GM18868 (cell line): Measurements from ENCODE around the gene HDC.
A peak's percentile ranks its signal among the peaks of the same experiment; 100 is the strongest.

Experiments used
- ATAC-seq: cut with Tn5 transposase; IDR thresholded peaks from one replicate; pipeline ENCODE4 v1.9.1; 2021; ENCODE audit warnings: mild to moderate bottlenecking, moderate library complexity; ENCODE audit not compliant: unreplicated experiment

The HDC gene

DNA sequence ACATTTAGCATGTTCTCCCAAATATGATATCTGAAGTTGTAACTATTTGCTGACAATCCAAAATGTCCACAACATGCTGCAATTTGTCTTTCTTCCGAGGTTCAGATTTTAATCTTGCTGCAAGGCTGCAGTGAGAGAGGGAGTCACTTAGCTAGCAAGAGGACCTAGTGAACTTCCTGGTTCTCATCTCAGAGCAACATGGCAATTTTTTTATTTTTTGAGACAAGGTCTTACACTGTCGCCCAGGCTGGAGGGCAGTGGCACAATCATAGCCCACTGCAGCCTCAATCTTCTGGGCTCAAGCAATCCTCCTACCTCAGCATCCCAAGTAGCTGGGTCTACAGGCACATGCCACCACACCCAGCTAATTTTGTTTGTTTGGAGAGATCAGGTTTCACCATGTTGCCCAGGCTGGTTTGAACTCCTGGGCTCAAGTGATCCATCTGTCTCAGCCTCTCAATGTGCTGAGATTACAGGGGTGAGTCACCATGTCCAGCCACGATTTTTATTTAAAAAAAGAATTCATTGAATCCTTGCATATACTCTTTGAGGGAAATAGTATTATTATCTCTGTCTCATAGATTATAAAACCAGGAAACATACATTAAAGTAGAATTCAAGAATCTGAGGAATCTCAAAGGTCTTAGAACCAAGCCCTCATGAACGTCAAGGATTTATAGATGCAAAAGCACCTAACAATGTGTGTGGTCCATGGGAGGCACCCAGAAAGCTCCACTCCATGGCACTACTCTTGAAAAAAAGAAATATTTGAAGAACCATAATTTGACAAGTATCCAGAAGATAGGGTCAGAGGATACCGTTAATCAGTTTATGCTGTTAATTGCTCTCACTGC lies 9.1 kb downstream of the HDC start:
- ATAC-seq: no peak

GRCh38 chr15:50252556-50252955 lies 13.0 kb downstream of the HDC start:
- ATAC-seq: no peak

- no peak for ATAC-seq
Measured at GRCh38 chr15:50251638-50252182, 13.8 kb downstream of the HDC start.

DNA sequence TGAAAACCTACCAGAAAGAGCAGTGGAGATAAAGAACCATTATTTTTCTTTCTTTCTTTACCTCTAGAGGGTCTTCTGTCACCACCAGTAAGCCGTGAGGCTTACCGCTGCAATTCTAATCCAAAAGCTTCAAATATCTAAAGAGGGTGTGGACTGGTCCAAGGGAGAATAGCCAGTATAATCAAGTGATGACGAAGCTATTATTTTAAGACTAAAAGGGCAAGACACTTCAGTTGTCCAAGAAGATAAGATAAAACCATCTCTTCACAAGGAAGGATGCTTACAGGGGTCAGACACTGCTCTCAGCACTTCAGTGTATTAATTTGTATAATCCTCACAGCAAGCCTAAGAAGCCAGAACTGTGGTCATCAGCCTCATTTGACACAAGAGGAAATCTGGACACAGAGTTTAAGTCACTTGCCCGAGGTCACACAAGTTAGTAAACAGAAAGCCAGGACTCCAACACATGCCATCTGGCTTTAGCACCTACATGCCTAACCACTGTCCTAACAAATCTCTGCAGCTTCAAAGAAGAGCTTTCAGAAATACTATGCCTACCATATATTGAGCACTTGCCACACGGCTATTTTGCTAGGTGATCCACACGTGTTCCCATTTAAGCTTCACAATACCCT lies 14.6 kb downstream of the HDC start:
- ATAC-seq: no peak

- ATAC-seq: no peak
Measured at GRCh38 chr15:50249704-50250103, 15.8 kb downstream of the HDC start.

GRCh38 chr15:50248994-50249582 lies 16.4 kb downstream of the HDC start:
- ATAC-seq: no peak

GRCh38 chr15:50247819-50248655 lies 17.5 kb downstream of the HDC start:
- ATAC-seq: peak; percentile 90

GRCh38 chr15:50246631-50247030 lies 18.9 kb downstream of the HDC start:
- ATAC-seq: no peak

- ATAC-seq: no peak
Measured at GRCh38 chr15:50244959-50245624, 20.4 kb downstream of the HDC start.

DNA sequence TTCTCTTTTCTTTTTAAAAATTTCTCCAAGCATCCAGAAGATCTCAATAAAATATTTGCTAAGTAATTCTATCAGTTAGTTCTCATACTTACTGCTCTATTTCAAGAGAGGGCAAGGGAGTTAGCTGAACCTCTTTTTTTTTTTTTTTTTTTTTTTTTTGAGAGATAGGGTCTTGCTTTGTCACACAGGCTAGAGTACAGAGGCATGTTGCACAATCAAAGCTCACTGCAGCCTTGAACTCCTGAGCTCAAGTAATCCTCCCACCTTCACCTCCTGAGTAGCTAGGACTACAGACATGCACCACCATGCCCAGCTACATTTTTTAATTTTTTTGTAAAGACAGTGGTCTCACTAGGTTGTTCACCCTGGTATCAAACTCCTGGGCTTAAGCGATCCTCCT lies 21.4 kb downstream of the HDC start:
- no peak for ATAC-seq

DNA sequence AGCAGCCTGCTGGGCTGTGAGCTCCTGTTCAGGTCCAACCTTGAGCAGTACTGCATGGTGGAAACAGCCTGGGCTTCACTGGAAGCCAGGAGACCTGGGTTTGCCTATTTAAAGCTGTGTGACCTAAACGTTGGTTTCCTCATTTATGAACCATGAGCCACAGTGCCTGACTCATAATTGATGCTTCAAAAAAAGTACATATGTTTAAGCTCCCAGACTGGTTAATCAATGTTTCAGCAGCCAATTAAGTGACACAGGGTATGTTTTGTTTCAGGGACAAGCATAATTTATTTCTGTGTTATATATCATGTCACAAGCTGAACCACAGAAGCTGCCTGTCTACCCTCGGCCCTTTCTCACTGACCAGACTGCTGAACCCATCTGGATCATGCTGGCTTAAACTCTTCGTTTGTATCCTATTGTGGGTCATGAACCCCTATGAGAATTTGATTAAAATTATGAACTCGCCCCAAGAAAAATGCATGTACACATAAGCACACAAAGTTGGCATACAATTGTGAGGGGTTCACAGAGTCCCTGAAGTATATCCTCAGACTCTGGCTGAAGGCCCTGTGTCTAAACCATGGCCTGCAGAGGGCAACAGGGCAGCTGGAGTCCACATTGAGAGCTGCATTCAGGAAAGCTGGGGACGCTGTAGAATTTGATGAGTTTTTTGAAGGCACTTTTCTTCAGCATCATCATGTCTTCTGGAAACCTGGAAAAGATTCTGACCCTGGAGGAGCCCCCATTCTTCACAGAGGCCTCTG lies 23.7 kb downstream of the HDC start:
- no peak for ATAC-seq

DNA sequence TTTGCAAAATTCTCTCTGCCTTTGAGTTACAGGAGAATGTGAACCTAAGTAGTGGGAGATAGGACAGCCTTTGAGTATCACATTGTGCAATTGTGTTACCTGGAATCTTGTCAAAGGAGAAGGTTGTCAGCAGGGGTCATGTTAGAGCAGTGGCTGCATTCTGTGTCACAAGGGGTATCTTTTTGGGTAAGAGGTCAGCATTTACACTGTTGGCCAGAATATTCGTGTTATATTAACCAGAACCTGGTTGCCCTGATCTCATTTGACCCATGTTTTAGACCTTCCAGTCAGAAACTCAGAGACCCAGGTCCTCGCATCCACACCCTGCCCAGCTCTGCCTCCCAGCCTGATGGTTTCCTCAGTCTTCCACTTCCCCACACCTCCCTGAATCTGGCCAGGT lies 27.3 kb downstream of the HDC start:
- ATAC-seq: no peak

DNA sequence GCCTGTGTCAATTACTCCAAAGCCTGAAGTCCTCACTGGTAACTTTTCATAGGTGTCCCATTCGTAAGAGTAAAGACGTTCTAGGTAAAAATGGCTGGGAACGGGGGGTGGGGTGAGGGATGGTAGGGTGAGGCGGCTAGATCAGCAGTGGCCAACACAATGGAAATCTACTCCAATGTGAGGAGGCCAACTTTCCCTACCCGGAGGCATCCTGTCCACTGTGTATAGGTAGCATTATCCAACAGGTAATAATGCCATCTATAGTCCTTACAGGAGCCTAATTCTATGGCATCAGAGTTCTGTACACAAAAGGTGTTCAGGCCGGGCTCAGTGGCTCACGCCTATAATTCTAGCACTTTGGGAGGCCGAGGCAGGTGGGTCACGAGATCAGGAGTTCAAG lies 29.1 kb downstream of the HDC start:
- ATAC-seq: no peak

DNA sequence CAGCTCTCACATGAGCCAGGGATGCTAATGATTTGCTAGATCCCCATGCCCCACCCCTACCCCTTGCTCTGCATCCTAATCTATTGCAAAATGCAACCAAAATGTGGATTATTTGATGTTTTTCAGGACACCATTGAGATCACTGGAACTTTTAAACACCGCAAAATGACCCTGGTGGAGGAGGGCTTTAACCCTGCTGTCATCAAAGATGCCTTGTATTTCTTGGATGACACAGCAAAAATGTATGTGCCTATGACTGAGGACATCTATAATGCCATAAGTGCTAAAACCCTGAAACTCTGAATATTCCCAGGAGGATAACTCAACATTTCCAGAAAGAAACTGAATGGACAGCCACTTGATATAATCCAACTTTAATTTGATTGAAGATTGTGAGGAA lies 29.7 kb downstream of the HDC start:
- no peak for ATAC-seq

DNA sequence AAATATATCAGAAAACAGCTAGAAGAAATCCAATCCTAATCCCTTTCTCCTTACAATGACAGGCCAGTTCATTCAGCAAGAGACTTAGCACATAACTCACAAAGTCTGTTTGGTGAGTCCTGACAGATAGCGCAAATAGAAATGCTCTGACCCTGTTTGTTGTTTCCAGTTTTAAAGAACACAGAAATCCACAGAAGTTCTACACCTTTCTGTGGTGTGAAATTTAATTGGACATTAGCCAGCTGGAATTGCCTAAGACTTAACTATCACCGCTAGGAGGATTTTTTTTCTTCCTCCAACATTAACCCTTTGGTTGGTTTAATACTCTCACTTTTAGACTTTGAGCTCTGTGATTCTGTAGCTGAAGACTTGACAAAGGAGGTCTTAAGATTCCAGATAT lies 30.8 kb downstream of the HDC start:
- no peak for ATAC-seq

- ATAC-seq: no peak
Measured at GRCh38 chr15:50233192-50233736, 32.3 kb downstream of the HDC start.

DNA sequence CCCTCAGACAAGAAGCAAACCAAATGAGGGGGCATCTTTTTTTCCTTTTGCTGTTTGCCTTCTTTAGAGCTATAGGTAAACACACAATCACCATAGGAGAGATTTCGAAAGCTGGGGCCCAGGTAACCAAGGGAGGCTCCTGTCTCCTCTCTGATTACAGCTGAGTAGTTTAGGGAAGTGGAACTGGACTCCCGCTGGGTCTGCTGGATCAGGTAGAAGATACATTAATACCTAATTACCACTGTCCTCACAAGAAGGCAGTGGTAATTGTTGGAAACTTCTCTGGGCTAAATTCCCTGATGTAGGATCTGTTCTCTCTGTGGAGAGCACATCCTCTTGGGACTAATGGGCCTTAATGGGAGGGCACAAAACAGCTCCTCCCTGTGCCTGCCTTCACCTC lies 32.7 kb downstream of the HDC start:
- ATAC-seq: no peak

DNA sequence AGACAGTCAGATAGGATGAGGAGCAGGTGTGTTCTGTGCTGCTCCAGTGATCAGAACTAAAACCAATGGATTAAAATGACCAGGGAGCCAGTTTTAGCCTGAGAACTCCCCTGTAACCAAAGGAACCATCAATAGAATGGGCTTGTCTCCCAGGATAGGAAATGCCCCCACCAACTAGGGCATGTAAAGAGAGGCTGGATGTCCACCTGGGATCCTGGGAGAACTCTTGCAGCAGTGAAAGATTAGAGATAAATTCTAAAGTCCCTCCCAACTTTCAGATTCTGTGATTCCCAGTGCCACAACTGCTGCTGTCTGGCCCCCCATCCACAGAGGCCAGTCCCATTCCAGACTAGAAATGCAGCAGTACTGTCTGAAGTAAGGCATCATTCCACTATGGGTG lies 33.8 kb downstream of the HDC start:
- no peak for ATAC-seq

DNA sequence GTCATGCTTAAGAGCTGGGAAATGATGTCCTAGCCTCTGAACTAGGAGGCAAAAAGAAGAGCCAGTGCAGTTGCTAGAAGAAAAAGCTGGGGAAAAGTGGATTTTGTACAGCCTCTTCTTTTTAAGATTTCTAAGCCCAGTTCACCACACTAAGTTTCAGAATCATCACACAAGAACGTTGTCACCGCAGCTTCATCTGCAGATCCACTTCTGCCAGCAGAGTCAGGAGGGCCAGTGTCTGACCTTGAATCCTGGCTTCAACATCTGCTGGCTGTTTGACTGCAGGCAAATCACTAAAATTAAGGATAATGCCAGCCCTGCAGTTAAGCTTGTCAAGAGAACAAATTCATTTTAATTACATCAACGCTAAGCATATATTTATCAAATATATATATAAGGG lies 36.2 kb downstream of the HDC start:
- ATAC-seq: no peak
